Natural killer cell (primary cell): ENCODE measurements around the gene RSAD2. TPM values are rescaled to one million over a fixed set of nuclear protein-coding genes. Genes with fewer than 3 reads are reported as not detected.

Source experiments
- ATAC-seq, 3 donors: fragments of 150-1000 bp in 2 of 3; fragments of 200-7000 bp in 1 of 3; cut with Tn5 transposase; 1 replicate in 1 of 3; 2 replicates in 2 of 3; pipeline ENCODE4 v1.10.0; 2021; ENCODE audit warnings: mild to moderate bottlenecking in 2 of 3, moderate library complexity in 2 of 3
- DNase-seq, 2 donors: peaks; one replicate each; pipeline versions ENCODE4 v3.0.0 to v3.0.0-alpha.2; 2013 to 2021; ENCODE audit warnings: mixed read lengths in 1 of 2
- H3K27ac ChIP-seq: one replicate; pipeline ENCODE4 v1.5.1; 2013; ENCODE audit warnings: mild to moderate bottlenecking, low read length
- H3K27me3 ChIP-seq: one replicate; pipeline ENCODE4 v1.6.1; 2013; ENCODE audit warnings: low read length; ENCODE audit not compliant: control insufficient read depth, insufficient read depth
- H3K36me3 ChIP-seq: one replicate; pipeline ENCODE4 v1.6.1; 2013; ENCODE audit warnings: low read length; ENCODE audit not compliant: control insufficient read depth, insufficient read depth
- H3K4me1 ChIP-seq: one replicate; pipeline ENCODE4 v1.6.1; 2013; ENCODE audit warnings: low read length; ENCODE audit not compliant: control insufficient read depth, insufficient read depth
- H3K4me3 ChIP-seq: one replicate; pipeline ENCODE4 v1.5.1; 2013; ENCODE audit warnings: low read length
- H3K9me3 ChIP-seq: one replicate; pipeline ENCODE4 v1.6.1; 2013; ENCODE audit warnings: low read length; ENCODE audit not compliant: control insufficient read depth, insufficient read depth
- H3K27ac Mint-ChIP-seq, 2 donors: one replicate each; pipeline ENCODE4 v1.8.0; 2022; ENCODE audit warnings: mild to moderate bottlenecking in 2 of 2, mixed read lengths in 2 of 2, moderate library complexity in 1 of 2
- H3K27me3 Mint-ChIP-seq, 2 donors: one replicate each; pipeline ENCODE4 v1.8.0; 2022; ENCODE audit warnings: low read depth in 2 of 2, mixed read lengths in 2 of 2
- H3K36me3 Mint-ChIP-seq: one replicate; pipeline ENCODE4 v1.8.0; 2022; ENCODE audit warnings: mixed read lengths
- H3K4me1 Mint-ChIP-seq, 2 donors: one replicate each; pipeline ENCODE4 v1.8.0; 2022; ENCODE audit warnings: mixed read lengths in 2 of 2
- H3K4me3 Mint-ChIP-seq: one replicate; pipeline ENCODE4 v1.8.0; 2022; ENCODE audit warnings: mild to moderate bottlenecking, moderate library complexity, mixed read lengths
- H3K9me3 Mint-ChIP-seq, 2 donors: one replicate each; pipeline ENCODE4 v1.8.0; 2022; ENCODE audit warnings: mixed read lengths in 2 of 2
- WGBS: methylation state at CpG from one replicate; pipeline ENCODE4 v1.1.7; 2013; ENCODE audit warnings: missing lambda C conversion rate; ENCODE audit not compliant: insufficient coverage; 5-methylcytosine and 5-hydroxymethylcytosine counted together
- intact Hi-C: fragments of 100-400 bp; cut with micrococcal nuclease; formaldehyde crosslinking; loops from one replicate; pipeline ENCODE4 v1.14.2; 2022
- total RNA-seq, 4 donors: library from RNA; stranded (reverse); fragments of 120-200 nt in 1 of 4; gene quantifications; one replicate each; pipeline versions ENCODE4 v1.2.3 to v1.2.4, GENCODE V29; 2013 to 2022
- TF ChIP-seq, protein P1 (sequence below): fragments of 200-600 bp; IDR thresholded peaks from one replicate; pipeline ENCODE4 v1.8.0; 2022; ENCODE audit warnings: antibody characterized with exemption

RSAD2 gene
- total RNA-seq, 3 donors from 2014 or later (not counting 1 experiment from before 2014, with no cell fraction given) = 7.9 to 12.0 (median 9.4) TPM

DNA sequence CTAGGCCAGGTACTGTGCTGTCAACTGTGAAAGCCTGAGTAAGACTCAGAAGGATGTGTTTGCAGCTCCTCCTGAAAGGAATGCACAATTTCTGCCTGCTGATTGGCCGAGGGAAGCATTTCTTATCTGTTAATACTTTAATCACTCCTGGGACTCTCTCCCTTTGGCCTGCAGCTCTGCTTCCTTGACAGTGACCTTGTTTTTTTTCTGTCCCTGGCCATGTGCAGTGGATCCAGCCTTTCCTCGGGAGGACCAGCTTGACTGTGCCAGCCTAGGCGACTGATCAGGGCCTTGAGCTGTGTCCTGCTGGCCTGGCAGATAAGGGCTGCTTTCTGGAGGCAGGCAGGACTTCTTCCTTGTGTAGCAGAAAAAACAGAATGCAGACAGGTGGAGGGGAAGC lies 49.6 kb downstream of the RSAD2 start:
- no peak overlapping the region for H3K27ac ChIP-seq
- H3K36me3 Mint-ChIP-seq = no peaks in the 10 kb centered on the region
- no peaks in the 10 kb centered on the region for H3K9me3 ChIP-seq
- H3K36me3 ChIP-seq = no peaks in the 10 kb centered on the region
- peaks cover 70 to 73% of the 10 kb centered on the region in 2 donors for H3K4me1 Mint-ChIP-seq
- ATAC-seq = no peak
- H3K4me1 ChIP-seq = peaks cover 16% of the 10 kb centered on the region
- H3K27ac Mint-ChIP-seq = no peak overlapping the region
- no peaks in the 10 kb centered on the region for H3K27me3 ChIP-seq
- H3K4me3 ChIP-seq = no peak overlapping the region
- no peak overlapping the region for H3K4me3 Mint-ChIP-seq
- intact Hi-C loops = no loop called here
- WGBS = 81% methylated on average over 3 of the region's 3 CpGs
- no peak for DNase-seq
- no peaks in the 10 kb centered on the region for H3K9me3 Mint-ChIP-seq
- TF ChIP-seq, protein P1, sequence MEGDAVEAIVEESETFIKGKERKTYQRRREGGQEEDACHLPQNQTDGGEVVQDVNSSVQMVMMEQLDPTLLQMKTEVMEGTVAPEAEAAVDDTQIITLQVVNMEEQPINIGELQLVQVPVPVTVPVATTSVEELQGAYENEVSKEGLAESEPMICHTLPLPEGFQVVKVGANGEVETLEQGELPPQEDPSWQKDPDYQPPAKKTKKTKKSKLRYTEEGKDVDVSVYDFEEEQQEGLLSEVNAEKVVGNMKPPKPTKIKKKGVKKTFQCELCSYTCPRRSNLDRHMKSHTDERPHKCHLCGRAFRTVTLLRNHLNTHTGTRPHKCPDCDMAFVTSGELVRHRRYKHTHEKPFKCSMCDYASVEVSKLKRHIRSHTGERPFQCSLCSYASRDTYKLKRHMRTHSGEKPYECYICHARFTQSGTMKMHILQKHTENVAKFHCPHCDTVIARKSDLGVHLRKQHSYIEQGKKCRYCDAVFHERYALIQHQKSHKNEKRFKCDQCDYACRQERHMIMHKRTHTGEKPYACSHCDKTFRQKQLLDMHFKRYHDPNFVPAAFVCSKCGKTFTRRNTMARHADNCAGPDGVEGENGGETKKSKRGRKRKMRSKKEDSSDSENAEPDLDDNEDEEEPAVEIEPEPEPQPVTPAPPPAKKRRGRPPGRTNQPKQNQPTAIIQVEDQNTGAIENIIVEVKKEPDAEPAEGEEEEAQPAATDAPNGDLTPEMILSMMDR = no peak
- no peaks in the 10 kb centered on the region for H3K27me3 Mint-ChIP-seq

DNA sequence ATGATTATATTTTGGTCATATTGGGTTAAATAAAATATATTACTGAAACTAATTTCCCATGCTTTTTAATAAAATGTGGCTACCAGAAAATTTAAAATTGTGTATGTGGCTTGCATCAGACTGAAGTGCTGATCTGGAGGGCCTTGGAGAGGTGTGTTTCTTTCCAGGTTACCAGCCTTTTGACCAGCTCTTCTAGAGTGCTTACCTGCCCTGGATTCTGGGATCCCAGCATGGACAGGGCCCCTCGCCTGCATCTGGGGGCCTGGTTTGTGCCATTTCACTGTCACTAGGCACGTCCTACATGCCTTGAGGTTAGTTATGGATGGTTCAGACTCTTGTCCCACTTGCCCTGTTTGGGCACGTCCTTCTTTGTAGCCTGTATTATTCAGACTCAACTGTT lies 50.2 kb downstream of the RSAD2 start:
- ATAC-seq (no peak), DNase-seq (no peak)
- H3K4me3 Mint-ChIP-seq = no peak overlapping the region
- peaks cover 73% of the 10 kb centered on the region in 2 donors for H3K4me1 Mint-ChIP-seq
- no peaks in the 10 kb centered on the region for H3K9me3 Mint-ChIP-seq
- H3K27me3 ChIP-seq = no peaks in the 10 kb centered on the region
- H3K27ac ChIP-seq = no peak overlapping the region
- no peaks in the 10 kb centered on the region for H3K9me3 ChIP-seq
- no peaks in the 10 kb centered on the region for H3K36me3 ChIP-seq
- no peak overlapping the region for H3K27ac Mint-ChIP-seq
- no peaks in the 10 kb centered on the region for H3K36me3 Mint-ChIP-seq
- WGBS = 83% methylated on average over 3 of the region's 3 CpGs
- H3K4me1 ChIP-seq = peaks cover 16% of the 10 kb centered on the region
- no peak overlapping the region for H3K4me3 ChIP-seq
- no peaks in the 10 kb centered on the region for H3K27me3 Mint-ChIP-seq
- intact Hi-C loops = no loop called here
- TF ChIP-seq, protein P1 = no peak

DNA sequence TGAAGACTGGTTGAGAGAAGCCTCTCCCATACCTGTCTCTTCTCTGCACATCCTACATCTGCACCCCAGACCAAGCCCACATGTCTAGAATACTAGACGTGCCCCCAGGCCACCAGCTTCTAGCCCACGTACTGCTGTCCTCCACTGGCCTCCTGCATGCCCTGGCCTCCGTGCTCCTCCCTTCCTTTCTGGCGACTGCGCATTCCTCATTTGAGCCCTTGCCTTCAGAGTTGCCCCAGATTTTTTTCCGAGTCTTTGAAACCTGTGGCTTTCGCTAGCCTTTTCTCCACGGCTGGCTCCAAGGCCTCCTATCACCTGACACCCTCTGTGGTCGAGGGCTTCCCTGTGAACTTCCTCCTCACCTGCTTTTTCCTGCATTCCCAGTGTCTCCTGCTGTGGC lies 50.9 kb downstream of the RSAD2 start:
- ATAC-seq (no peak), DNase-seq (no peak)
- Mint-ChIP-seq H3K27me3 (no peaks in the 10 kb centered on the region), H3K9me3 (no peaks in the 10 kb centered on the region), H3K4me1 (peaks cover 67 to 75% of the 10 kb centered on the region in 2 donors), H3K27ac (peak overlapping the region in 1 of 2 donors; percentile 13), H3K36me3 (no peaks in the 10 kb centered on the region), H3K4me3 (no peak overlapping the region)
- no peaks in the 10 kb centered on the region for H3K27me3 ChIP-seq
- H3K4me1 ChIP-seq = peaks cover 16% of the 10 kb centered on the region
- H3K27ac ChIP-seq = no peak overlapping the region
- H3K4me3 ChIP-seq = no peak overlapping the region
- WGBS = 70% methylated on average over 9 of the region's 9 CpGs
- TF ChIP-seq, protein P1 = no peak
- intact Hi-C loops = no loop called here
- H3K9me3 ChIP-seq = no peaks in the 10 kb centered on the region
- H3K36me3 ChIP-seq = no peaks in the 10 kb centered on the region

DNA sequence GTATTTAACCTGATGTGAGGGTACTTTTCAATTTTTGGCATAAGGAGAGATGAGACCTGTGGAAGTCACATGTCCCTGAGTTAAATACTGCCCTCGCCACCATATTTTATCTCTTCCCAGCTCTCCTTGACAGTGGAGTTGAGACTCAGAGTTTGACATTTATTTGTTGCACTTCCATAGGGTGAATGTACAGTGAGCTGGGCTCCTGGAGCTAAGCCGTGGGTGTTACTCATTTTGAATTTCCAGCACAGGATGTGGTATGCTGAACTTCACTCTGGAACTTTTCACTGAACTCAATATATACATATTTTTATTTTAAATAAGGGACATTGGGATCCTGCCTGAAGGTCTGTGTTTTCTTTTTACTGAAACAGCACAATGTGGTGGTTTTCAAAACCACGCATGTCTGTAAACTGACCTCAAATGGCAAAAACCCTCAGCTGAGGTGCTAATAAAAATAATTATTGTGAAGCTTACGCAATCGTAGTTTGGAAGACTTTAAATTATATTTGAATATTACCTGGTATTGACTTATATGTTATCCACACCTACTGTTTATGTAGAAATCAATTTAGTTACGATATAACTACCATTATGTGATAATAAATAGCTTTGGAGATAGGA lies 51.7 kb downstream of the RSAD2 start:
- intact Hi-C loops = no loop called here
- TF ChIP-seq, protein P1 = no peak
- H3K9me3 Mint-ChIP-seq = no peaks in the 10 kb centered on the region
- peak overlapping the region in 1 of 2 donors; percentile 13 for H3K27ac Mint-ChIP-seq
- 37% methylated on average over 3 of the region's 6 CpGs for WGBS
- Histone ChIP-seq H3K36me3 (no peaks in the 10 kb centered on the region), H3K27me3 (no peaks in the 10 kb centered on the region), H3K4me3 (no peak overlapping the region), H3K9me3 (no peaks in the 10 kb centered on the region), H3K4me1 (peaks cover 16% of the 10 kb centered on the region), H3K27ac (no peak overlapping the region)
- DNase-seq (no peak), ATAC-seq (no peak)
- no peaks in the 10 kb centered on the region for H3K27me3 Mint-ChIP-seq
- H3K4me3 Mint-ChIP-seq = no peak overlapping the region
- no peaks in the 10 kb centered on the region for H3K36me3 Mint-ChIP-seq
- H3K4me1 Mint-ChIP-seq = peaks cover 64 to 72% of the 10 kb centered on the region in 2 donors
